ENCODE measurements around the gene MRPL55. TPM values are rescaled to one million over a fixed set of nuclear protein-coding genes. Genes with fewer than 3 reads are reported as not detected.

Gene MRPL55
- total and polyA plus RNA-seq, 2 of the 13 experiments (the other 11 are each of a cell fraction or from before 2014, with no cell fraction given) = 58.6 to 92.9 TPM

DNA sequence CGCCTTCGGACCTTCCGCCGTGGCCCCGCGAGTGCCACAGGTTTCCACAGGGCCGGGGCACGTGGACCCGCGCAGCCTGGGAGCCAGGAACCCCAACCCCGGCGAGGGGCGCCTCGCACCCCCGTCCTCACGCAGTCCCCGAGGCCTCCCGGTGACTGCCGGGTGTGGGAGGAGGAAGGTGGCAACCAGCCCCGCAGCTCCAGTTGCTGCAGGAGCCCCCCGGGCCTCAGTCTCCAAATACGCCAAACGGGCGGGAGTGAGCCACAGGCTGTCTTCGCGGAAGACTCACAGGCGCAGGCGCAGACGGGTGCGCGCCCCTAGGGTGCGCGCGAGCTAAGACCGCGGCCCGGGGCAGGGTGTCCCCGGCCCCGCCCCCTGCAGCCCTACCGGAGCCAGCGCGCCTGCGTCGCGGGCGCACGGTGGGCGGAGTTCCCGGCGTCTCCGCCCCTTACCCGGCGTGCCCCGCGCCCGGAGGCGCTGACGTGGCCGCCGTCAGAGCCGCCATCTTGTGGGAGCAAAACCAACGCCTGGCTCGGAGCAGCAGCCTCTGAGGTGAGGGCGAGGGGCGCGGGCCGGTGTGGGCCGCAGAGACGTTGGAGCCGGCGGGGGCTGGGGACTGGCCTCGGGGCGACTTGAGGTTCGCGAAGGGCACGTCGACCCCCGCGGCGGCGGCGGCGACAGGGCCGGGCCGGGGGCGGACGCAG, 26.7 kb downstream of the MRPL55 start, which contains the start of gene ARF1 (continued):
- TF ChIP-seq NKX3-1 (CRISPR knock-in tag; IDR thresholded peaks at IDR 0.05) (no peak), ZBTB7B (CRISPR knock-in tag; IDR thresholded peaks at IDR 0.05) (0 out of 2 replicates have a peak, but pooled peaks have one; percentile 44), LCORL (IDR thresholded peaks at IDR 0.05) (no peak), LCORL (CRISPR knock-in tag; IDR thresholded peaks at IDR 0.05) (0 out of 2 replicates have a peak, but pooled peaks have one; percentile 12), NFIB (CRISPR knock-in tag; IDR thresholded peaks at IDR 0.05; ENCODE audit: borderline replicate concordance) (no peak), HMG20A (CRISPR knock-in tag; IDR thresholded peaks at IDR 0.05; ENCODE audit: borderline replicate concordance) (no peak), ZBTB1 (CRISPR knock-in tag; IDR thresholded peaks at IDR 0.05; ENCODE audit: borderline replicate concordance) (no peak), KDM5B (CRISPR knock-in tag; IDR thresholded peaks at IDR 0.05; ENCODE audit: borderline replicate concordance) (peak; percentile 80; the same call in 1 of the 2 replicates), ZBTB42 (CRISPR knock-in tag; IDR thresholded peaks at IDR 0.05) (peak; percentile 76; the same call in 1 of the 2 replicates), MEF2D (CRISPR knock-in tag; IDR thresholded peaks at IDR 0.05) (peak; percentile 26; the same call in 1 of the 2 replicates), RARG (CRISPR knock-in tag; IDR thresholded peaks at IDR 0.05; ENCODE audit: low read depth) (no peak), ZNF253 (CRISPR knock-in tag; IDR thresholded peaks at IDR 0.05; ENCODE audit: borderline replicate concordance) (no peak), REXO4 (CRISPR knock-in tag; IDR thresholded peaks at IDR 0.05; ENCODE audit: borderline replicate concordance) (no peak), PHF20 (CRISPR knock-in tag; IDR thresholded peaks at IDR 0.05) (peak; percentile 65), TOPORS (CRISPR knock-in tag; IDR thresholded peaks at IDR 0.05) (no peak; the same call in 1 of the 2 replicates), FOXP1 (IDR thresholded peaks at IDR 0.05) (no peak), FOXP1 (CRISPR knock-in tag; IDR thresholded peaks at IDR 0.05) (no peak), ZNF101 (CRISPR knock-in tag; IDR thresholded peaks at IDR 0.05; ENCODE audit: borderline replicate concordance, low read depth) (no peak), EP300 (IDR thresholded peaks at IDR 0.05; ENCODE audit: low read depth in 2 of 2, low read length in 2 of 2) (no peak), EP300 (CRISPR knock-in tag; IDR thresholded peaks at IDR 0.05; ENCODE audit: borderline replicate concordance) (no peak), HNRNPL (IDR thresholded peaks at IDR 0.05; ENCODE audit: low read depth, low read length) (no peak), NR2F1 (CRISPR knock-in tag; IDR thresholded peaks at IDR 0.05) (no peak), ARNT (IDR thresholded peaks at IDR 0.05) (no peak), ZNF878 (CRISPR knock-in tag; IDR thresholded peaks at IDR 0.05) (no peak)
- TF ChIP-seq, protein P1, sequence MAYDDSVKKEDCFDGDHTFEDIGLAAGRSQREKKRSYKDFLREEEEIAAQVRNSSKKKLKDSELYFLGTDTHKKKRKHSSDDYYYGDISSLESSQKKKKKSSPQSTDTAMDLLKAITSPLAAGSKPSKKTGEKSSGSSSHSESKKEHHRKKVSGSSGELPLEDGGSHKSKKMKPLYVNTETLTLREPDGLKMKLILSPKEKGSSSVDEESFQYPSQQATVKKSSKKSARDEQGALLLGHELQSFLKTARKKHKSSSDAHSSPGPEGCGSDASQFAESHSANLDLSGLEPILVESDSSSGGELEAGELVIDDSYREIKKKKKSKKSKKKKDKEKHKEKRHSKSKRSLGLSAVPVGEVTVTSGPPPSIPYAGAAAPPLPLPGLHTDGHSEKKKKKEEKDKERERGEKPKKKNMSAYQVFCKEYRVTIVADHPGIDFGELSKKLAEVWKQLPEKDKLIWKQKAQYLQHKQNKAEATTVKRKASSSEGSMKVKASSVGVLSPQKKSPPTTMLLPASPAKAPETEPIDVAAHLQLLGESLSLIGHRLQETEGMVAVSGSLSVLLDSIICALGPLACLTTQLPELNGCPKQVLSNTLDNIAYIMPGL (CRISPR knock-in tag; IDR thresholded peaks at IDR 0.05; ENCODE audit: borderline replicate concordance in 1 of 2, low read depth in 1 of 2) = peak; percentile 42 to 47; a peak in 3 of 4 replicates
- TF ChIP-seq, protein P2, sequence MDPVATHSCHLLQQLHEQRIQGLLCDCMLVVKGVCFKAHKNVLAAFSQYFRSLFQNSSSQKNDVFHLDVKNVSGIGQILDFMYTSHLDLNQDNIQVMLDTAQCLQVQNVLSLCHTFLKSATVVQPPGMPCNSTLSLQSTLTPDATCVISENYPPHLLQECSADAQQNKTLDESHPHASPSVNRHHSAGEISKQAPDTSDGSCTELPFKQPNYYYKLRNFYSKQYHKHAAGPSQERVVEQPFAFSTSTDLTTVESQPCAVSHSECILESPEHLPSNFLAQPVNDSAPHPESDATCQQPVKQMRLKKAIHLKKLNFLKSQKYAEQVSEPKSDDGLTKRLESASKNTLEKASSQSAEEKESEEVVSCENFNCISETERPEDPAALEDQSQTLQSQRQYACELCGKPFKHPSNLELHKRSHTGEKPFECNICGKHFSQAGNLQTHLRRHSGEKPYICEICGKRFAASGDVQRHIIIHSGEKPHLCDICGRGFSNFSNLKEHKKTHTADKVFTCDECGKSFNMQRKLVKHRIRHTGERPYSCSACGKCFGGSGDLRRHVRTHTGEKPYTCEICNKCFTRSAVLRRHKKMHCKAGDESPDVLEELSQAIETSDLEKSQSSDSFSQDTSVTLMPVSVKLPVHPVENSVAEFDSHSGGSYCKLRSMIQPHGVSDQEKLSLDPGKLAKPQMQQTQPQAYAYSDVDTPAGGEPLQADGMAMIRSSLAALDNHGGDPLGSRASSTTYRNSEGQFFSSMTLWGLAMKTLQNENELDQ (CRISPR knock-in tag; IDR thresholded peaks at IDR 0.05; ENCODE audit: borderline replicate concordance) = no peak
- TF ChIP-seq, protein P3, sequence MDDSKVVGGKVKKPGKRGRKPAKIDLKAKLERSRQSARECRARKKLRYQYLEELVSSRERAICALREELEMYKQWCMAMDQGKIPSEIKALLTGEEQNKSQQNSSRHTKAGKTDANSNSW (CRISPR knock-in tag; IDR thresholded peaks at IDR 0.05; ENCODE audit: borderline replicate concordance) = peak; percentile 68; the same call in 1 of the 2 replicates

Measured in HepG2 (cell line).